ENCODE results near the gene ATP11A.

Gene ATP11A

GRCh38 chr13:112776971-112777370 is 87.1 kb downstream of the ATP11A start:
- no peak overlapping the region for H3K4me3 ChIP-seq (ENCODE audit: low read length)
- TF ChIP-seq EZH2phosphoT487 (IDR thresholded peaks at IDR 0.05; ENCODE audit: low read depth), result no peak
- TF ChIP-seq CTCF (IDR thresholded peaks at IDR 0.05; ENCODE audit: low read depth, low read length), result no peak
- no peak overlapping the region for H3K9ac ChIP-seq (ENCODE audit: low read length)
- H4K20me1 ChIP-seq (ENCODE audit: insufficient read depth, low read length), result peaks cover 62% of the 10 kb centered on the region
- H3K4me1 ChIP-seq (ENCODE audit: low read length), result no peaks in the 10 kb centered on the region
- no peak overlapping the region for H2AFZ ChIP-seq (ENCODE audit: low read depth, low read length)
- no peaks in the 10 kb centered on the region for H3K36me3 ChIP-seq (replicated peaks; ENCODE audit: low read depth, low read length)
- H3K27me3 ChIP-seq (ENCODE audit: low read depth, low read length), result no peaks in the 10 kb centered on the region
- H3K9me3 ChIP-seq (ENCODE audit: insufficient read depth, low read length), result no peaks in the 10 kb centered on the region
- no peak overlapping the region for H3K27ac ChIP-seq (ENCODE audit: low read length)
- H3K79me2 ChIP-seq (ENCODE audit: low read length), result peaks cover 42% of the 10 kb centered on the region
- no peak overlapping the region for H3K4me2 ChIP-seq (ENCODE audit: low read length)

GRCh38 chr13:112777637-112778406 is 88.0 kb downstream of the ATP11A start:
- H3K79me2 ChIP-seq (ENCODE audit: low read length), result peaks cover 47% of the 10 kb centered on the region
- H3K4me3 ChIP-seq (ENCODE audit: low read length), result no peak overlapping the region
- TF ChIP-seq CTCF (IDR thresholded peaks at IDR 0.05; ENCODE audit: low read depth, low read length) (no peak), EZH2phosphoT487 (IDR thresholded peaks at IDR 0.05; ENCODE audit: low read depth) (no peak)
- H2AFZ ChIP-seq (ENCODE audit: low read depth, low read length), result no peak overlapping the region
- no peak overlapping the region for H3K4me2 ChIP-seq (ENCODE audit: low read length)
- H3K9ac ChIP-seq (ENCODE audit: low read length), result no peak overlapping the region
- no peaks in the 10 kb centered on the region for H3K4me1 ChIP-seq (ENCODE audit: low read length)
- no peak overlapping the region for H3K27ac ChIP-seq (ENCODE audit: low read length)
- H4K20me1 ChIP-seq (ENCODE audit: insufficient read depth, low read length), result peaks cover 66% of the 10 kb centered on the region
- H3K27me3 ChIP-seq (ENCODE audit: low read depth, low read length), result no peaks in the 10 kb centered on the region
- no peaks in the 10 kb centered on the region for H3K36me3 ChIP-seq (replicated peaks; ENCODE audit: low read depth, low read length)
- no peaks in the 10 kb centered on the region for H3K9me3 ChIP-seq (ENCODE audit: insufficient read depth, low read length)

GRCh38 chr13:112779856-112780604 is 90.2 kb downstream of the ATP11A start:
- Histone ChIP-seq H3K36me3 (replicated peaks; ENCODE audit: low read depth, low read length) (no peaks in the 10 kb centered on the region), H3K9ac (ENCODE audit: low read length) (no peak overlapping the region), H3K27me3 (ENCODE audit: low read depth, low read length) (no peaks in the 10 kb centered on the region), H3K4me2 (ENCODE audit: low read length) (no peak overlapping the region), H3K4me3 (ENCODE audit: low read length) (no peak overlapping the region), H2AFZ (ENCODE audit: low read depth, low read length) (no peak overlapping the region), H3K4me1 (ENCODE audit: low read length) (no peaks in the 10 kb centered on the region), H3K27ac (ENCODE audit: low read length) (no peak overlapping the region), H4K20me1 (ENCODE audit: insufficient read depth, low read length) (peaks cover 62% of the 10 kb centered on the region), H3K9me3 (ENCODE audit: insufficient read depth, low read length) (no peaks in the 10 kb centered on the region), H3K79me2 (ENCODE audit: low read length) (peaks cover 52% of the 10 kb centered on the region)
- TF ChIP-seq CTCF (IDR thresholded peaks at IDR 0.05; ENCODE audit: low read depth, low read length) (no peak), EZH2phosphoT487 (IDR thresholded peaks at IDR 0.05; ENCODE audit: low read depth) (no peak)

GRCh38 chr13:112781287-112781686 is 91.4 kb downstream of the ATP11A start:
- peaks cover 57% of the 10 kb centered on the region for H4K20me1 ChIP-seq (ENCODE audit: insufficient read depth, low read length)
- H2AFZ ChIP-seq (ENCODE audit: low read depth, low read length), result no peak overlapping the region
- H3K9ac ChIP-seq (ENCODE audit: low read length), result no peak overlapping the region
- H3K27me3 ChIP-seq (ENCODE audit: low read depth, low read length), result no peaks in the 10 kb centered on the region
- TF ChIP-seq EZH2phosphoT487 (IDR thresholded peaks at IDR 0.05; ENCODE audit: low read depth), result no peak
- H3K4me2 ChIP-seq (ENCODE audit: low read length), result no peak overlapping the region
- peaks cover 42% of the 10 kb centered on the region for H3K79me2 ChIP-seq (ENCODE audit: low read length)
- H3K4me3 ChIP-seq (ENCODE audit: low read length), result no peak overlapping the region
- no peaks in the 10 kb centered on the region for H3K9me3 ChIP-seq (ENCODE audit: insufficient read depth, low read length)
- H3K27ac ChIP-seq (ENCODE audit: low read length), result no peak overlapping the region
- H3K36me3 ChIP-seq (replicated peaks; ENCODE audit: low read depth, low read length), result peaks cover 4% of the 10 kb centered on the region
- H3K4me1 ChIP-seq (ENCODE audit: low read length), result no peaks in the 10 kb centered on the region
